Kidney epithelial cell (primary cell): Measurements from ENCODE around the gene DCUN1D3. TPM values are rescaled to one million over a fixed set of nuclear protein-coding genes. Genes with fewer than 3 reads are reported as not detected.

Experiments used
- DNase-seq: peaks from one replicate; pipeline ENCODE4 v3.0.0-alpha.2; 2010; ENCODE audit warnings: low read depth
- H3K27me3 ChIP-seq: 2 replicates; pipeline ENCODE4 v1.6.0; 2011; ENCODE audit warnings: low read length; ENCODE audit not compliant: control insufficient read depth, insufficient read depth
- H3K36me3 ChIP-seq: 2 replicates; pipeline ENCODE4 v1.5.1; 2011; ENCODE audit warnings: low read length; ENCODE audit not compliant: control insufficient read depth, insufficient read depth
- H3K4me3 ChIP-seq: 2 replicates; pipeline ENCODE4 v1.5.1; 2011; ENCODE audit warnings: low read depth, mild to moderate bottlenecking, control low read depth, low read length
- CTCF ChIP-seq: IDR thresholded peaks from 2 replicates; pipeline ENCODE4 v1.5.1; 2011; ENCODE audit warnings: mild to moderate bottlenecking, moderate library complexity, low read length, control low read depth, inconsistent platforms; ENCODE audit not compliant: insufficient read depth, poor library complexity, severe bottlenecking
- total RNA-seq: library from RNA; depleted of rRNA; stranded (reverse); fragments of >200 nt; gene quantifications from 2 replicates; pipeline ENCODE4 v1.2.3, GENCODE V29; 2015

DCUN1D3 gene
- total RNA-seq, 1 donor from 2014 or later, result 14.8 TPM

GRCh38 chr16:20899477-20900298 lies 470 bp downstream of the DCUN1D3 start:
- Histone ChIP-seq H3K4me3 (peak overlapping the region; percentile 65), H3K36me3 (no peaks in the 10 kb centered on the region), H3K27me3 (no peaks in the 10 kb centered on the region)
- no peak for TF ChIP-seq CTCF
- no peak for DNase-seq

GRCh38 chr16:20899071-20899470 lies 1.1 kb downstream of the DCUN1D3 start:
- H3K4me3 ChIP-seq, result peak overlapping the region; percentile 65
- DNase-seq, result no peak
- no peak for TF ChIP-seq CTCF
- H3K36me3 ChIP-seq, result peaks cover 2% of the 10 kb centered on the region
- H3K27me3 ChIP-seq, result no peaks in the 10 kb centered on the region

DNA sequence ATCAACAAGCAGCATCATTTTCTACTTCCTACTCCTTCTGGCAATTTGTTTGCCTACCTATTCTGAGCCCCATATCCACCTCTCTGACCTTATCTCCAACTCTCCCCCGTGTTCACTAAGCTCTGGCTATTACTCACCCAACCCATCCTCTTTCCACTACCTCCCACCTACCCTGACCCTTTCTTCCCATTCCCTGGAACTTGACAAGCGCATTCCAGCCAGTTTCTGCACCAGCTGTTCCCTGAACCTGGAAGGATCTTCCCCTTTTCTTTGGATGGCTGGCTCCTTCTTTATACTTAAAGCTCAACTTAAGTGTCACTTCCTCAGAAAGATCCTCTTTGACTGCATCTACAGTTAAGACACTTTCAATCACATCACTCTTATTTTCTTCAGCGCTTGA lies 2.2 kb downstream of the DCUN1D3 start:
- no peak for TF ChIP-seq CTCF
- no peak for DNase-seq
- H3K36me3 ChIP-seq, result peaks cover 3% of the 10 kb centered on the region
- no peaks in the 10 kb centered on the region for H3K27me3 ChIP-seq
- H3K4me3 ChIP-seq, result peak overlapping the region; percentile 13

GRCh38 chr16:20897253-20897897 lies 2.8 kb downstream of the DCUN1D3 start:
- peaks cover 4% of the 10 kb centered on the region for H3K36me3 ChIP-seq
- no peak for TF ChIP-seq CTCF
- no peaks in the 10 kb centered on the region for H3K27me3 ChIP-seq
- DNase-seq, result no peak
- no peak overlapping the region for H3K4me3 ChIP-seq

- TF ChIP-seq CTCF, result no peak
- no peak overlapping the region for H3K4me3 ChIP-seq
- H3K27me3 ChIP-seq, result no peaks in the 10 kb centered on the region
- DNase-seq, result no peak
- H3K36me3 ChIP-seq, result peaks cover 4% of the 10 kb centered on the region
Observed at GRCh38 chr16:20894388-20894787, 5.8 kb downstream of the DCUN1D3 start.
